ENCODE results near the gene AKAP12. TPM values are rescaled to one million over a fixed set of nuclear protein-coding genes. Genes with fewer than 3 reads are reported as not detected.

Gene AKAP12
- total RNA-seq, 4 donors from 2014 or later, result 25.7 to 61.7 (median 53.1) TPM

DNA sequence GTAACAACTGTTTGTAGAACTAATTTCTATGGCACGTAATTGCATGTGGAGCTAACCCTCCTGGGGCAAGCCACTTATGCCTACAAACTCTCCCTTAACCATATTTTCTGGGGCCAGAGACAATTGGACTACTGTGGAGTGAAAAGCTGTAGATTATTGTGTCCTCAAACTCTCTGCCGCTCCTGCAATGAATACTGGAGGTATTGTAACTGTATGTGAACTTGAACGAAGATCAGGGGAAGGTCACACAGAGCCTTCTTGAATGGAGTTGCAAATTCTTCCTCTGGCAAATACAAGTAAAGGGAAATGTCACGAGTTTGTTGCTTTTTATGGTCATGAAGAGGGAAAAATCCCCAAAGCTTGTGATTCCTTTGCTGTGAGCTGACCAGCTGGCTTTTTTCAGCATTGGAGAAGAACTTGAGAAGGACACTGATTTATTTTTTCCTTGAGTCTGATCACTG, 18.2 kb downstream of the AKAP12 start:
- in situ Hi-C loops (cut with MboI; ENCODE audit: low pct_ligation_motif_present in 1 of 4, low pct_unique_long_range_greater_than_20kb in 1 of 4, low sequenced_read_pairs in 3 of 4), result no loop called here
- DNase-seq, result no peak

GRCh38 chr6:151260205-151260604, 20.4 kb downstream of the AKAP12 start:
- TF ChIP-seq EP300 (IDR thresholded peaks at IDR 0.05; ENCODE audit: low read depth) (no peak), POLR2A (IDR thresholded peaks at IDR 0.05) (no peak), POLR2AphosphoS5 (IDR thresholded peaks at IDR 0.05) (no peak)
- TF ChIP-seq, protein P1, sequence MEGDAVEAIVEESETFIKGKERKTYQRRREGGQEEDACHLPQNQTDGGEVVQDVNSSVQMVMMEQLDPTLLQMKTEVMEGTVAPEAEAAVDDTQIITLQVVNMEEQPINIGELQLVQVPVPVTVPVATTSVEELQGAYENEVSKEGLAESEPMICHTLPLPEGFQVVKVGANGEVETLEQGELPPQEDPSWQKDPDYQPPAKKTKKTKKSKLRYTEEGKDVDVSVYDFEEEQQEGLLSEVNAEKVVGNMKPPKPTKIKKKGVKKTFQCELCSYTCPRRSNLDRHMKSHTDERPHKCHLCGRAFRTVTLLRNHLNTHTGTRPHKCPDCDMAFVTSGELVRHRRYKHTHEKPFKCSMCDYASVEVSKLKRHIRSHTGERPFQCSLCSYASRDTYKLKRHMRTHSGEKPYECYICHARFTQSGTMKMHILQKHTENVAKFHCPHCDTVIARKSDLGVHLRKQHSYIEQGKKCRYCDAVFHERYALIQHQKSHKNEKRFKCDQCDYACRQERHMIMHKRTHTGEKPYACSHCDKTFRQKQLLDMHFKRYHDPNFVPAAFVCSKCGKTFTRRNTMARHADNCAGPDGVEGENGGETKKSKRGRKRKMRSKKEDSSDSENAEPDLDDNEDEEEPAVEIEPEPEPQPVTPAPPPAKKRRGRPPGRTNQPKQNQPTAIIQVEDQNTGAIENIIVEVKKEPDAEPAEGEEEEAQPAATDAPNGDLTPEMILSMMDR (IDR thresholded peaks at IDR 0.05), result no peak
- peaks cover 0 to 40% (median 8%) of the 10 kb centered on the region in 4 donors for H3K4me1 ChIP-seq
- H3K27me3 ChIP-seq, result no peaks in the 10 kb centered on the region
- no peaks in the 10 kb centered on the region for H3K36me3 ChIP-seq
- no peaks in the 10 kb centered on the region for H3K9me3 ChIP-seq
- DNase-seq, result no peak
- H3K27ac ChIP-seq, result peak overlapping the region in 1 of 4 donors; percentile 35
- 57 to 78% methylated on average over 1 to 4 of the region's 4 CpGs for WGBS, 2 donors (ENCODE audit: low coverage in 1 of 2)
- in situ Hi-C loops (cut with MboI; ENCODE audit: low pct_ligation_motif_present in 1 of 4, low pct_unique_long_range_greater_than_20kb in 1 of 4, low sequenced_read_pairs in 3 of 4) (no loop called here), intact Hi-C loops (cut with DNase I; ENCODE audit: low total_unique reads) (loop anchor here (1.0 kb wide), 1 partner anchor 34 kb away; no protein-coding TSS in a partner anchor)
- H3K4me3 ChIP-seq, result no peak overlapping the region

More for the DNA sequence above, 18.2 kb downstream of the AKAP12 start:
- TF ChIP-seq POLR2AphosphoS5 (IDR thresholded peaks at IDR 0.05) (peak in 1 of 3 donors; percentile 28), EP300 (IDR thresholded peaks at IDR 0.05; ENCODE audit: low read depth) (no peak)
- H3K4me3 ChIP-seq, result no peak overlapping the region
- intact Hi-C loops (cut with DNase I; ENCODE audit: low total_unique reads), result no loop called here
- no peaks in the 10 kb centered on the region for H3K9me3 ChIP-seq
- H3K27ac ChIP-seq, result peak overlapping the region; percentile 27 to 66 (median 52)
- WGBS, 2 donors (ENCODE audit: low coverage in 1 of 2), result 38 to 56% methylated on average over 4 of the region's 4 CpGs
- H3K36me3 ChIP-seq, result no peaks in the 10 kb centered on the region
- no peaks in the 10 kb centered on the region for H3K27me3 ChIP-seq
- peaks cover 0 to 40% (median 9%) of the 10 kb centered on the region in 4 donors for H3K4me1 ChIP-seq

- Histone ChIP-seq H3K9me3 (no peaks in the 10 kb centered on the region), H3K36me3 (no peaks in the 10 kb centered on the region), H3K27ac (peak overlapping the region in 2 of 4 donors; percentile 34 to 40), H3K27me3 (no peaks in the 10 kb centered on the region), H3K4me3 (no peak overlapping the region), H3K4me1 (peaks cover 0 to 35% (median 1%) of the 10 kb centered on the region in 4 donors)
- no peak for DNase-seq
- in situ Hi-C loops (cut with MboI; ENCODE audit: low pct_ligation_motif_present in 1 of 4, low pct_unique_long_range_greater_than_20kb in 1 of 4, low sequenced_read_pairs in 3 of 4), result no loop called here
- TF ChIP-seq EP300 (IDR thresholded peaks at IDR 0.05; ENCODE audit: low read depth) (no peak), POLR2A (IDR thresholded peaks at IDR 0.05) (no peak), POLR2AphosphoS5 (IDR thresholded peaks at IDR 0.05) (no peak)
- TF ChIP-seq, protein P1 (IDR thresholded peaks at IDR 0.05), result no peak
- 27 to 59% methylated on average over 1 of the region's 1 CpG for WGBS, 2 donors (ENCODE audit: low coverage in 1 of 2)
- intact Hi-C loops (cut with DNase I; ENCODE audit: low total_unique reads), result no loop called here
These were observed 23.3 kb downstream of the AKAP12 start for GRCh38 chr6:151263035-151263434.

- peak overlapping the region in 3 of 4 donors; percentile 12 to 34 (median 24) for H3K27ac ChIP-seq
- H3K4me3 ChIP-seq, result no peak overlapping the region
- DNase-seq, result no peak
- no peak for TF ChIP-seq POLR2AphosphoS5 (IDR thresholded peaks at IDR 0.05)
- TF ChIP-seq, protein P1 (IDR thresholded peaks at IDR 0.05), result no peak
- no peak for TF ChIP-seq EP300 (IDR thresholded peaks at IDR 0.05; ENCODE audit: low read depth)
- in situ Hi-C loops (cut with MboI; ENCODE audit: low pct_ligation_motif_present in 1 of 4, low pct_unique_long_range_greater_than_20kb in 1 of 4, low sequenced_read_pairs in 3 of 4), result no loop called here
- peaks cover 0 to 27% (median 1%) of the 10 kb centered on the region in 4 donors for H3K4me1 ChIP-seq
- H3K36me3 ChIP-seq, result no peaks in the 10 kb centered on the region
- H3K9me3 ChIP-seq, result no peaks in the 10 kb centered on the region
- 58 to 72% methylated on average over 3 of the region's 3 CpGs for WGBS, 2 donors (ENCODE audit: low coverage in 1 of 2)
- H3K27me3 ChIP-seq, result no peaks in the 10 kb centered on the region
- intact Hi-C loops (cut with DNase I; ENCODE audit: low total_unique reads), result no loop called here
These were observed 24.2 kb downstream of the AKAP12 start for GRCh38 chr6:151263967-151264366.

- Histone ChIP-seq H3K9me3 (no peaks in the 10 kb centered on the region), H3K27me3 (no peaks in the 10 kb centered on the region), H3K4me3 (no peak overlapping the region), H3K36me3 (no peaks in the 10 kb centered on the region), H3K4me1 (peaks cover 0 to 34% (median 1%) of the 10 kb centered on the region in 4 donors), H3K27ac (no peak overlapping the region)
- no peak for DNase-seq
- in situ Hi-C loops (cut with MboI; ENCODE audit: low pct_ligation_motif_present in 1 of 4, low pct_unique_long_range_greater_than_20kb in 1 of 4, low sequenced_read_pairs in 3 of 4), result no loop called here
- TF ChIP-seq EP300 (IDR thresholded peaks at IDR 0.05; ENCODE audit: low read depth), result no peak
- TF ChIP-seq POLR2A (IDR thresholded peaks at IDR 0.05), result no peak
- no peak for TF ChIP-seq POLR2AphosphoS5 (IDR thresholded peaks at IDR 0.05)
- TF ChIP-seq, protein P1 (IDR thresholded peaks at IDR 0.05), result no peak
- intact Hi-C loops (cut with DNase I; ENCODE audit: low total_unique reads), result no loop called here
These were observed 25.5 kb downstream of the AKAP12 start for GRCh38 chr6:151265282-151265681.
